A673 (cell line): ENCODE results near the gene RIPK3. TPM values are rescaled to one million over a fixed set of nuclear protein-coding genes. Genes with fewer than 3 reads are reported as not detected.

Experiments used
- BruUV-seq: library from RNA; stranded (reverse); fragments of 400-500 nt; replicated peaks from 2 replicates; lab custom pipeline; 2021; lab: Mats Ljungman, UMichigan
- CTCF ChIA-PET: fragments of 300-600 bp; sonication (Branson Sonifier 250); formaldehyde crosslinking; loops from one replicate; lab custom pipeline; 2022; ENCODE audit warnings: antibody characterized with exemption; lab: Charles Lee
- POLR2A ChIA-PET: fragments of 300-600 bp; sonication (Branson Sonifier 250); formaldehyde crosslinking; loops from one replicate; lab custom pipeline; 2022; ENCODE audit warnings: antibody characterized with exemption; ENCODE audit not compliant: low non-redundant PET; lab: Charles Lee
- DNase-seq: peaks from one replicate; pipeline ENCODE4 v3.0.0-alpha.2; 2015; ENCODE audit warnings: low spot score
- H3K27ac ChIP-seq: fragments of 200-600 bp; sonication (generic); 2 replicates; pipeline ENCODE4 v1.5.1; 2016; ENCODE audit warnings: mixed run types, low read depth, mild to moderate bottlenecking, mixed read lengths, antibody characterized with exemption, low read length; ENCODE audit not compliant: poor library complexity, severe bottlenecking
- H3K27me3 ChIP-seq: fragments of 200-600 bp; sonication (generic); replicated peaks from 2 replicates; pipeline ENCODE4 v1.6.1; 2017; ENCODE audit warnings: mixed run types, low read depth, mild to moderate bottlenecking, mixed read lengths, antibody characterized with exemption, low read length; ENCODE audit not compliant: insufficient read depth, poor library complexity
- H3K36me3 ChIP-seq: fragments of 200-600 bp; sonication (generic); 2 replicates; pipeline ENCODE4 v1.6.1; 2016; ENCODE audit warnings: mixed run types, mild to moderate bottlenecking, mixed read lengths, antibody characterized with exemption, low read length; ENCODE audit not compliant: insufficient read depth, poor library complexity, severe bottlenecking
- H3K4me1 ChIP-seq: fragments of 200-600 bp; sonication (generic); 2 replicates; pipeline ENCODE4 v1.6.1; 2017; ENCODE audit warnings: mixed run types, mild to moderate bottlenecking, mixed read lengths, antibody characterized with exemption, low read length; ENCODE audit not compliant: insufficient read depth, poor library complexity, severe bottlenecking
- H3K4me3 ChIP-seq: fragments of 200-600 bp; sonication (generic); 2 replicates; pipeline ENCODE4 v1.5.1; 2016; ENCODE audit warnings: low read depth, mixed run types, mild to moderate bottlenecking, mixed read lengths, low read length; ENCODE audit not compliant: poor library complexity, severe bottlenecking
- H3K9me3 ChIP-seq: fragments of 200-600 bp; sonication (generic); 2 replicates; pipeline ENCODE4 v1.6.1; 2016; ENCODE audit warnings: mixed run types, low read depth, mild to moderate bottlenecking, mixed read lengths, antibody characterized with exemption, low read length; ENCODE audit not compliant: poor library complexity, severe bottlenecking
- CTCF ChIP-seq: fragments of 300-800, 200-600 bp; sonication (generic); conservative IDR thresholded peaks from 2 replicates; pipeline ENCODE4 v1.5.1; 2017; ENCODE audit warnings: low read depth, mild to moderate bottlenecking, antibody characterized with exemption, low read length, moderate library complexity, mixed read lengths
- EZH2 ChIP-seq: fragments of 200-600 bp; sonication (generic); IDR thresholded peaks from 2 replicates; pipeline ENCODE4 v1.6.1; 2017; ENCODE audit warnings: borderline replicate concordance, low read depth, mild to moderate bottlenecking, mixed read lengths, antibody characterized with exemption, low read length; ENCODE audit not compliant: poor library complexity, severe bottlenecking
- intact Hi-C: fragments of 100-400 bp; cut with micrococcal nuclease; formaldehyde crosslinking; loops from one replicate; pipeline ENCODE4 v1.10.0; 2022; ENCODE audit not compliant: unreplicated experiment
- total RNA-seq: library from RNA; stranded (reverse); gene quantifications from 2 replicates; pipeline ENCODE4 v1.2.3, GENCODE V29; 2021

Gene RIPK3
- total RNA-seq, 1 experiment from 2014 or later, result not detected

- no peak for TF ChIP-seq EZH2
- no peak for TF ChIP-seq CTCF
- Histone ChIP-seq H3K36me3 (peaks cover 46% of the 10 kb centered on the region), H3K9me3 (no peaks in the 10 kb centered on the region), H3K4me3 (no peak overlapping the region), H3K27ac (no peak overlapping the region), H3K27me3 (no peaks in the 10 kb centered on the region), H3K4me1 (no peaks in the 10 kb centered on the region)
- ChIA-PET POLR2A (no interaction called here), CTCF (no interaction called here)
- no TSS peak for BruUV-seq
- no peak for DNase-seq
- intact Hi-C loops, result no loop called here
Observed at GRCh38 chr14:24304019-24304387, 35.8 kb downstream of the RIPK3 start.

DNA sequence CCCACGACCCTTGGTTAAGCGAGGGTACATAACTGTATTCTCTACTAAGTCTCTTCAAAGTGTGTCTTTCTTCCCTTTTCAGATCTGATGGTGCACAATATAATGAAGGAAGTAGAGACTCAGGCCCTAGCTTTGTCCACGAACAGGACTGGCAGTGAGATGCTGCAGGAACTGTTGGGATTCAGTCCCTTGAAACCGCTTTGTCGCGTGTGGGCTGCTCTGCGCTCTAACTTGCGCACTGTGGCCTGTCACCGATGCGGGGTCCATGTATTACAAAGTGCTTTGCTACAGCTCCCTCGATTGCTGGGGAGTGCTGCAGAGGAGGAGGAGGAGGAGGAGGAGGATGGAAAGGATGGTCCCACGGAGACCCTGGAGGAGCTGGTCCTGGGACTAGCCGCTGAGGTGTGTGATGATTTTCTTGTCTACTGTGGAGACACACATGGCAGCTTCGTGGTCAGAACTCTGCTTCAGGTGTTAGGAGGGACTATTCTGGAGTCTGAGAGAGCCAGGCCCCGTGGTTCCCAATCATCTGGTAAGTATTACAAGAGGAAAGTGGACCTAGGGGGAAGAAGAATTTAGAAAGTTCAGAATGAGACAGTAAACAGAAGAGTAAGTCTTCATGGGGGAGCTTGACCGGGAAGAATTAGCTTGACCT, 39.3 kb downstream of the RIPK3 start:
- no peak for TF ChIP-seq EZH2
- no peak for TF ChIP-seq CTCF
- no peaks in the 10 kb centered on the region for H3K27me3 ChIP-seq
- ChIA-PET POLR2A (interaction anchor here (0.5 to 1.1 kb wide), 3 partner anchors 9 to 314 kb away, joined by 4 read pairs; partner anchors contain the start of gene LTB4R2), CTCF (interaction anchor here (0.8 to 1.7 kb wide), 2 partner anchors 8 to 17 kb away, joined by 3 to 7 read pairs; no protein-coding TSS in a partner anchor)
- intact Hi-C loops, result no loop called here
- H3K36me3 ChIP-seq, result peaks cover 38% of the 10 kb centered on the region
- H3K27ac ChIP-seq, result peak overlapping the region; percentile 82
- H3K4me3 ChIP-seq, result peak overlapping the region; percentile 92
- DNase-seq, result no peak
- no TSS peak for BruUV-seq
- no peaks in the 10 kb centered on the region for H3K4me1 ChIP-seq
- no peaks in the 10 kb centered on the region for H3K9me3 ChIP-seq

GRCh38 chr14:24299255-24300191, 40.3 kb downstream of the RIPK3 start, which contains the start of the genes DHRS1 and NOP9:
DHRS1 (minus strand) TSS chr14:24299780; CDS start chr14:24299106, 674 bp downstream.
NOP9 (plus strand) TSS chr14:24299850; CDS start chr14:24299955, 105 bp downstream.
- Histone ChIP-seq H3K4me3 (peak within 1 kb of the TSS; percentile 92), H3K36me3 (peaks cover 29% of the 10 kb centered on the region), H3K27ac (peak within 1 kb of the TSS; percentile 82), H3K27me3 (no peaks in the 10 kb centered on the region), H3K4me1 (no peaks in the 10 kb centered on the region), H3K9me3 (no peaks in the 10 kb centered on the region)
- peak; percentile 90 for DNase-seq
- ChIA-PET CTCF (interaction anchor here (0.8 to 1.7 kb wide), 3 partner anchors 9 to 57 kb away, joined by 3 to 9 read pairs (median 7); partner anchors contain the start of gene TINF2), POLR2A (interaction anchor here (0.5 to 1.1 kb wide), 3 partner anchors 10 to 313 kb away, joined by 4 read pairs; partner anchors contain the start of gene LTB4R2)
- TF ChIP-seq EZH2, result no peak
- TF ChIP-seq CTCF, result no peak
- BruUV-seq, result TSS peak; percentile 64
- intact Hi-C loops, result loop anchor here (5.0 kb wide), 1 partner anchor 242 kb away; no protein-coding TSS in a partner anchor
